SJSA1 (cell line): ENCODE data around the gene MEA1. TPM values are rescaled to one million over a fixed set of nuclear protein-coding genes. Genes with fewer than 3 reads are reported as not detected.

ENCODE experiments used
- DNase-seq, 2 experiments: peaks; one replicate each; pipeline ENCODE4 v3.0.0-alpha.2; 2015 to 2020; ENCODE audit warnings: low spot score in 2 of 2, low read depth in 1 of 2
- H3K27ac ChIP-seq: fragments of 250-450 bp; sonication (Bioruptor Pico); 2 replicates; pipeline ENCODE4 v1.5.1; 2020; ENCODE audit warnings: mild to moderate bottlenecking, moderate library complexity
- H3K27me3 ChIP-seq: fragments of 250-450 bp; sonication (Bioruptor Pico); replicated peaks from 2 replicates; pipeline ENCODE4 v1.5.1; 2020; ENCODE audit warnings: mild to moderate bottlenecking, moderate library complexity
- H3K36me3 ChIP-seq: fragments of 250-450 bp; sonication (Bioruptor Pico); 2 replicates; pipeline ENCODE4 v1.5.1; 2020; ENCODE audit warnings: mild to moderate bottlenecking
- H3K4me1 ChIP-seq: fragments of 250-450 bp; sonication (Bioruptor Pico); replicated peaks from 2 replicates; pipeline ENCODE4 v1.6.1; 2021; ENCODE audit warnings: mild to moderate bottlenecking
- H3K4me3 ChIP-seq: fragments of 250-450 bp; sonication (Bioruptor Pico); 2 replicates; pipeline ENCODE4 v1.5.1; 2020; ENCODE audit warnings: mild to moderate bottlenecking
- H3K9me3 ChIP-seq: fragments of 250-450 bp; sonication (Bioruptor Pico); replicated peaks from 2 replicates; pipeline ENCODE4 v1.5.1; 2020; ENCODE audit warnings: mild to moderate bottlenecking
- total RNA-seq: library from RNA; depleted of rRNA; stranded (reverse); fragments of >200 nt; shearing (Covaris generic); gene quantifications from 2 replicates; pipeline ENCODE4 v1.2.3, GENCODE V29; 2014

The MEA1 gene
- total RNA-seq, 1 experiment from 2014 or later, result 134 TPM

GRCh38 chr6:42984001-42984923 lies 29.5 kb downstream of the MEA1 start, which contains the start of gene PPP2R5D:
PPP2R5D (plus strand) TSS chr6:42984570; CDS start chr6:42984678, 108 bp downstream.
- Histone ChIP-seq H3K4me1 (peaks cover 29% of the 10 kb centered on the region), H3K4me3 (peak within 1 kb of the TSS; percentile 81), H3K9me3 (no peaks in the 10 kb centered on the region), H3K36me3 (peaks cover 14% of the 10 kb centered on the region), H3K27me3 (no peaks in the 10 kb centered on the region), H3K27ac (peak within 1 kb of the TSS; percentile 53)
- DNase-seq, result peak; percentile 98

GRCh38 chr6:42981836-42982235 lies 31.9 kb downstream of the MEA1 start:
- no peak overlapping the region for H3K27ac ChIP-seq
- DNase-seq, result no peak
- peaks cover 16% of the 10 kb centered on the region for H3K36me3 ChIP-seq
- H3K9me3 ChIP-seq, result no peaks in the 10 kb centered on the region
- H3K4me1 ChIP-seq, result peaks cover 43% of the 10 kb centered on the region
- no peaks in the 10 kb centered on the region for H3K27me3 ChIP-seq
- no peak overlapping the region for H3K4me3 ChIP-seq

- H3K36me3 ChIP-seq, result peaks cover 12% of the 10 kb centered on the region
- no peaks in the 10 kb centered on the region for H3K9me3 ChIP-seq
- no peaks in the 10 kb centered on the region for H3K27me3 ChIP-seq
- H3K27ac ChIP-seq, result peak overlapping the region; percentile 71
- no peak for DNase-seq
- H3K4me3 ChIP-seq, result peak overlapping the region; percentile 84
- H3K4me1 ChIP-seq, result peaks cover 39% of the 10 kb centered on the region
Measured at GRCh38 chr6:42979523-42980177, 34.1 kb downstream of the MEA1 start.

- DNase-seq, result peak; percentile 89 to 91
- Histone ChIP-seq H3K9me3 (no peaks in the 10 kb centered on the region), H3K27me3 (no peaks in the 10 kb centered on the region), H3K4me1 (peaks cover 38% of the 10 kb centered on the region), H3K36me3 (peaks cover 12% of the 10 kb centered on the region), H3K4me3 (peak within 1 kb of the TSS; percentile 84), H3K27ac (peak within 1 kb of the TSS; percentile 71)
Measured at GRCh38 chr6:42978839-42979522, 34.8 kb downstream of the MEA1 start, which contains the start of gene PEX6. PEX6 (minus strand) TSS chr6:42979181; CDS start chr6:42979150, 31 bp downstream.

- Histone ChIP-seq H3K9me3 (no peaks in the 10 kb centered on the region), H3K27ac (peak overlapping the region; percentile 71), H3K4me3 (peak overlapping the region; percentile 84), H3K36me3 (peaks cover 12% of the 10 kb centered on the region), H3K4me1 (peaks cover 33% of the 10 kb centered on the region), H3K27me3 (no peaks in the 10 kb centered on the region)
- DNase-seq, result peak; percentile 71 to 77
Measured at GRCh38 chr6:42978487-42978838, 35.3 kb downstream of the MEA1 start.

- H3K27me3 ChIP-seq, result no peaks in the 10 kb centered on the region
- H3K9me3 ChIP-seq, result no peaks in the 10 kb centered on the region
- peaks cover 21% of the 10 kb centered on the region for H3K36me3 ChIP-seq
- no peak overlapping the region for H3K4me3 ChIP-seq
- peaks cover 30% of the 10 kb centered on the region for H3K4me1 ChIP-seq
- DNase-seq, result no peak
- H3K27ac ChIP-seq, result no peak overlapping the region
Measured at GRCh38 chr6:42974919-42975505, 38.7 kb downstream of the MEA1 start.

- H3K9me3 ChIP-seq, result no peaks in the 10 kb centered on the region
- peaks cover 21% of the 10 kb centered on the region for H3K4me1 ChIP-seq
- H3K27ac ChIP-seq, result no peak overlapping the region
- no peaks in the 10 kb centered on the region for H3K27me3 ChIP-seq
- no peak for DNase-seq
- no peak overlapping the region for H3K4me3 ChIP-seq
- H3K36me3 ChIP-seq, result peaks cover 29% of the 10 kb centered on the region
Measured at GRCh38 chr6:42973926-42974325, 39.8 kb downstream of the MEA1 start.

GRCh38 chr6:42971746-42972327 lies 41.9 kb downstream of the MEA1 start:
- Histone ChIP-seq H3K27ac (no peak overlapping the region), H3K27me3 (no peaks in the 10 kb centered on the region), H3K4me3 (no peak overlapping the region), H3K4me1 (peaks cover 9% of the 10 kb centered on the region), H3K9me3 (no peaks in the 10 kb centered on the region), H3K36me3 (peaks cover 28% of the 10 kb centered on the region)
- DNase-seq, result no peak

- H3K4me1 ChIP-seq, result peaks cover 9% of the 10 kb centered on the region
- H3K27me3 ChIP-seq, result no peaks in the 10 kb centered on the region
- peaks cover 31% of the 10 kb centered on the region for H3K36me3 ChIP-seq
- no peak overlapping the region for H3K4me3 ChIP-seq
- H3K27ac ChIP-seq, result 0 out of 2 replicates have a peak overlapping the region, but pooled peaks have one; percentile 5
- H3K9me3 ChIP-seq, result no peaks in the 10 kb centered on the region
- DNase-seq, result peak in 1 of 2 experiments; percentile 40
Measured at GRCh38 chr6:42970871-42971612, 42.7 kb downstream of the MEA1 start.

GRCh38 chr6:42969934-42970333 lies 43.8 kb downstream of the MEA1 start:
- peaks cover 31% of the 10 kb centered on the region for H3K36me3 ChIP-seq
- no peak for DNase-seq

GRCh38 chr6:42969431-42969830 lies 44.3 kb downstream of the MEA1 start:
- DNase-seq, result no peak
- Histone ChIP-seq H3K36me3 (peaks cover 31% of the 10 kb centered on the region), H3K27ac (no peak overlapping the region), H3K4me1 (peaks cover 9% of the 10 kb centered on the region), H3K27me3 (no peaks in the 10 kb centered on the region), H3K4me3 (no peak overlapping the region), H3K9me3 (no peaks in the 10 kb centered on the region)

More at GRCh38 chr6:42969934-42970333, 43.8 kb downstream of the MEA1 start:
- H3K4me1 ChIP-seq, result peaks cover 9% of the 10 kb centered on the region
- H3K27ac ChIP-seq, result no peak overlapping the region
- H3K4me3 ChIP-seq, result no peak overlapping the region
- H3K9me3 ChIP-seq, result no peaks in the 10 kb centered on the region
- H3K27me3 ChIP-seq, result no peaks in the 10 kb centered on the region

GRCh38 chr6:42968783-42969182 lies 45.0 kb downstream of the MEA1 start:
- Histone ChIP-seq H3K36me3 (peaks cover 36% of the 10 kb centered on the region), H3K4me1 (peaks cover 9% of the 10 kb centered on the region), H3K27me3 (no peaks in the 10 kb centered on the region), H3K9me3 (no peaks in the 10 kb centered on the region), H3K27ac (no peak overlapping the region), H3K4me3 (no peak overlapping the region)
- no peak for DNase-seq
